ENCODE measurements around the gene RAD9A. TPM values are rescaled to one million over a fixed set of nuclear protein-coding genes. Genes with fewer than 3 reads are reported as not detected.

RAD9A gene
- total and polyA plus RNA-seq, 2 of the 4 experiments (the other 2 are of a cell fraction) = 2.0 to 10.3 TPM

DNA sequence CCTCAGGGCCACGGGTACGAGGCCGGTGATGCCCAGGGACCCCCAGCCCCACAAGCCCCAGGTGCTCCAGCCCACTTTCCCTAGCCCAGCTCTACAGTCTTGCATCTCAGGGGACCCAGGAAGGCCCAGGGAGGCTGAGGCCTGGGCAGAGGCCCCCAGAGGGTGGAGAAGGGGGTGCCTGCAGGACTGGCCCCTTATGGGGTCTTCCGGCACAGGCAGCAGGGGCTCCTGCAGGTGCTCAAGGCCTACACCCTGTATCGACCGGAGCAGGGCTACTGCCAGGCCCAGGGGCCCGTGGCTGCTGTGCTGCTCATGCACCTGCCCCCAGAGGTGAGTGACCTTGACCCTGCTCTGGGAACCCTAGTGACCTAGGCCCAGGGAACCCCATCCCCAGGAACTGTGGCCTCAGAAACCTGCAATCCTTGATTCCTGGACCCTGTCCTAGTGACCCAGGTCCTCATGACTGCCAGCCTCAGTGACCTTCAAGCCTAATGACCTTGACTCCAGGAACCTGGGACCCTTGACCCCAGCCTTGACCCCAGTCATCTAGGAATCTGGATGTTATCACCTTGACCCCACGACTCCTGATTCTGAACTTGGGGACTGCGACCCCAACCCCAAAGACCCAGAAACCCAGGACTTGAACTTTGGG lies 14.0 kb downstream of the RAD9A start:
- Histone ChIP-seq H3K27ac (ENCODE audit: insufficient read depth, low read length) (no peak overlapping the region), H3K4me2 (ENCODE audit: low read depth, low read length) (no peak overlapping the region), H3K27me3 (ENCODE audit: control insufficient read depth, insufficient read depth, low read length) (peaks cover 33% of the 10 kb centered on the region), H3K36me3 (ENCODE audit: control insufficient read depth, insufficient read depth, low read length) (no peaks in the 10 kb centered on the region), H3K4me1 (ENCODE audit: control insufficient read depth, insufficient read depth, low read length) (peaks cover 3% of the 10 kb centered on the region), H2AK9ac (replicated peaks; ENCODE audit: low read depth, low read length, poor library complexity) (no peak overlapping the region), H2BK20ac (ENCODE audit: low read depth, low read length) (no peak overlapping the region), H2AFZ (replicated peaks; ENCODE audit: low read length, poor library complexity) (peak overlapping the region; percentile 19), H3K4ac (ENCODE audit: low read depth, low read length) (no peak overlapping the region), H3K23ac (ENCODE audit: low read depth, low read length) (no peak overlapping the region), H2BK120ac (ENCODE audit: low read depth, low read length) (no peak overlapping the region), H3K9me1 (ENCODE audit: insufficient read depth, low read length) (no peaks in the 10 kb centered on the region), H4K5ac (ENCODE audit: low read depth, low read length) (no peak overlapping the region), H3K18ac (ENCODE audit: low read depth, low read length) (no peak overlapping the region), H4K8ac (ENCODE audit: low read depth in 2 of 2, low read length in 2 of 2) (no peak overlapping the region), H3K79me1 (ENCODE audit: low read depth in 1 of 2, low read length in 2 of 2) (peaks cover 2 to 6% of the 10 kb centered on the region in 2 experiments; a peak in 3 of 4 replicates), H4K20me1 (ENCODE audit: insufficient read depth, low read length) (peaks cover 5% of the 10 kb centered on the region), H2AK5ac (ENCODE audit: low read depth, low read length) (no peak overlapping the region), H2BK5ac (ENCODE audit: low read depth, low read length, poor library complexity, severe bottlenecking) (no peak overlapping the region), H3K9ac (ENCODE audit: low read depth, low read length) (no peak overlapping the region), H3K4me3 (ENCODE audit: insufficient read depth, low read depth, low read length) (no peak overlapping the region), H4K91ac (ENCODE audit: insufficient read depth, low read depth, low read length) (no peak overlapping the region), H3K9me3 (ENCODE audit: control insufficient read depth, insufficient read depth, low read length) (no peaks in the 10 kb centered on the region), H3K56ac (ENCODE audit: extremely low read depth, insufficient read depth, low read length) (no peak overlapping the region), H2BK15ac (ENCODE audit: low read depth, low read length) (no peak overlapping the region), H3K14ac (replicated peaks; ENCODE audit: low read depth, low read length) (no peak overlapping the region)
- 57% methylated on average over 5 of the region's 9 CpGs; no CpG with 5 or more reads in 1 of the 2 experiments for WGBS, 2 experiments (ENCODE audit: extremely low coverage in 2 of 2, insufficient read length in 1 of 2)
- no TSS peak for BruUV-seq (replicated peaks)
- intact Hi-C loops (cut with micrococcal nuclease) = no loop called here
- dilution Hi-C loops (cut with HindIII; ENCODE audit: low sequenced_read_pairs, unreplicated experiment) = no loop called here
- in situ Hi-C loops (cut with MboI; ENCODE audit: low sequenced_read_pairs) = no loop called here
- no peak for ATAC-seq (ENCODE audit: low read depth)
- TF ChIP-seq CHD1 (IDR thresholded peaks at IDR 0.05; ENCODE audit: low read depth, low read length) (no peak), FOS (IDR thresholded peaks at IDR 0.05; ENCODE audit: low read depth, low read length) (no peak), NFE2L2 (IDR thresholded peaks at IDR 0.05; ENCODE audit: low read depth, low read length) (no peak), MAFK (IDR thresholded peaks at IDR 0.05; ENCODE audit: low read depth, low read length) (no peak), RFX5 (IDR thresholded peaks at IDR 0.05; ENCODE audit: low read depth, low read length) (no peak)
- TF ChIP-seq, protein P1, sequence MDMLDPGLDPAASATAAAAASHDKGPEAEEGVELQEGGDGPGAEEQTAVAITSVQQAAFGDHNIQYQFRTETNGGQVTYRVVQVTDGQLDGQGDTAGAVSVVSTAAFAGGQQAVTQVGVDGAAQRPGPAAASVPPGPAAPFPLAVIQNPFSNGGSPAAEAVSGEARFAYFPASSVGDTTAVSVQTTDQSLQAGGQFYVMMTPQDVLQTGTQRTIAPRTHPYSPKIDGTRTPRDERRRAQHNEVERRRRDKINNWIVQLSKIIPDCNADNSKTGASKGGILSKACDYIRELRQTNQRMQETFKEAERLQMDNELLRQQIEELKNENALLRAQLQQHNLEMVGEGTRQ (IDR thresholded peaks at IDR 0.05; ENCODE audit: low read depth, low read length) = no peak
- ChIA-PET POLR2A (ENCODE audit: unreplicated experiment) (no interaction called here), CTCF (no interaction called here)
- DNase-seq = no peak
